ENCODE data around the gene WHRN.

GRCh38 chr9:114489928-114490327, 15.3 kb downstream of the WHRN start:
- TF ChIP-seq, protein P1, sequence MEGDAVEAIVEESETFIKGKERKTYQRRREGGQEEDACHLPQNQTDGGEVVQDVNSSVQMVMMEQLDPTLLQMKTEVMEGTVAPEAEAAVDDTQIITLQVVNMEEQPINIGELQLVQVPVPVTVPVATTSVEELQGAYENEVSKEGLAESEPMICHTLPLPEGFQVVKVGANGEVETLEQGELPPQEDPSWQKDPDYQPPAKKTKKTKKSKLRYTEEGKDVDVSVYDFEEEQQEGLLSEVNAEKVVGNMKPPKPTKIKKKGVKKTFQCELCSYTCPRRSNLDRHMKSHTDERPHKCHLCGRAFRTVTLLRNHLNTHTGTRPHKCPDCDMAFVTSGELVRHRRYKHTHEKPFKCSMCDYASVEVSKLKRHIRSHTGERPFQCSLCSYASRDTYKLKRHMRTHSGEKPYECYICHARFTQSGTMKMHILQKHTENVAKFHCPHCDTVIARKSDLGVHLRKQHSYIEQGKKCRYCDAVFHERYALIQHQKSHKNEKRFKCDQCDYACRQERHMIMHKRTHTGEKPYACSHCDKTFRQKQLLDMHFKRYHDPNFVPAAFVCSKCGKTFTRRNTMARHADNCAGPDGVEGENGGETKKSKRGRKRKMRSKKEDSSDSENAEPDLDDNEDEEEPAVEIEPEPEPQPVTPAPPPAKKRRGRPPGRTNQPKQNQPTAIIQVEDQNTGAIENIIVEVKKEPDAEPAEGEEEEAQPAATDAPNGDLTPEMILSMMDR (optimal IDR thresholded peaks at IDR 0.05 in 1 of 3, IDR thresholded peaks at IDR 0.05 in 1 of 3, conservative IDR thresholded peaks at IDR 0.05 in 1 of 3; ENCODE audit: extremely low read depth in 1 of 3, insufficient read depth in 2 of 3, low read length in 3 of 3): no peak
- no peak for TF ChIP-seq EZH2 (IDR thresholded peaks at IDR 0.05; ENCODE audit: low read length)

All from keratinocyte (primary cell).